GM19324 (cell line): Measurements from ENCODE around the gene CLSTN2.

ENCODE experiments used
- ATAC-seq: cut with Tn5 transposase; IDR thresholded peaks from one replicate; pipeline ENCODE4 v1.9.1; 2021; ENCODE audit warnings: mild to moderate bottlenecking, moderate library complexity; ENCODE audit not compliant: unreplicated experiment, low FRiP score

Gene CLSTN2

DNA sequence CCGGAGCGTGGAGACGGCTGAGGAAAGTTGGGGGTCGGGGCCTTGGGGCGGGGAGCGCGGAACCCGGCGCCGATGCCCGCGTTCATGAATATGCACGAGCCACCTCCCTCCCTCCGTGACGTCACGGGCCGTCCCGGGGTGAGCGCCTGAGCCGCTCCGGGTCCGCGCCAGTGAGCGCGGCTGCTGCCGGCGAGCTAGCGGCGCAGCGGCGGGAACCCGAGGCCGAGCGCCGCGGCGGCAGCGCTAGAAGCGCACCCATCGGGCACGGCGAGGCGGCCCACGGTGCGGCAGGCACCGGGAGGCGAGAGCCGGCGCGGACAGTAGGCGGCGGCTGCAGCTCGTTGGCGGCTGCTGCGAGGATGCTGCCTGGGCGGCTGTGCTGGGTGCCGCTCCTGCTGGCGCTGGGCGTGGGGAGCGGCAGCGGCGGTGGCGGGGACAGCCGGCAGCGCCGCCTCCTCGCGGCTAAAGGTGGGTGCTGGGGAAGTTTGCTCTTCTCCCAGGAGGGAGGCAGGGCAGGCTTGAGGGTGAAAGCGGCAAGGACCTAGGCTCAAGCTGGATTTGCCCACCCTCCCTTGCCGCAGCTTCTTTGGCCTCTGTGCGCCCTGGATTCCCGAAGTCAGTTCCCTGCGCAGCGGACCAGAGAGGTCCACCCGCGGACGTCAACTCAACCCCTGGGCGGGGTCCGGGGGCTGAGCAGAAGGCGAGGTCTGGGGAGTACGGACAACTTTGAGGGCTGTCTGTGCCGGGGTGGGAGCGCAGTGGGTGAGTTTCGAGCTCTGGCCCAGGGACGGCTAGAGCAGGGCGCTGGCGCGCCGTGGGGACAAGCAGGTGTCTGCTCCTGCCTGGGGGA, at the start of gene CLSTN2:
Gene CLSTN2, plus strand, starts transcription at position 170 of the 850 bp plus-strand sequence.
- ATAC-seq = no peak

DNA sequence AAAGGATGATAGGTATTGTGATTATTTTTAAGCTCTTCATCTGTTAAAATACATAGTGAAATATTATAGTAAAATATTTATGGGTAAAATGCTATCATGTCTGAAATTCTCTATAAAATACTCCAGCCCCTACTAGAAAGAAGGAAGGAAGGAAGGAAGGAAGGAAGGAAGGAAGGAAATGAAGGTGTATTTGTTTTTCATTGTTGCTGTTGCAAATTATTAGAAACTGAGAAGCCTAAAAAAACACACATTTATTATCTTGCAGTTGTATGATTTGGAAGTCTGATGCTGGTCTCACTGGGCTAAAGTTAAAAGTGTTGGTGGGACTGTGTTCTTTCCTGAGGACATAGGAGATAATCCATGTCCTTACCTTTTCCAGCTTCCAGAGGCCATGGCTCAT, 47.6 kb upstream of the CLSTN2 start:
- ATAC-seq = no peak

DNA sequence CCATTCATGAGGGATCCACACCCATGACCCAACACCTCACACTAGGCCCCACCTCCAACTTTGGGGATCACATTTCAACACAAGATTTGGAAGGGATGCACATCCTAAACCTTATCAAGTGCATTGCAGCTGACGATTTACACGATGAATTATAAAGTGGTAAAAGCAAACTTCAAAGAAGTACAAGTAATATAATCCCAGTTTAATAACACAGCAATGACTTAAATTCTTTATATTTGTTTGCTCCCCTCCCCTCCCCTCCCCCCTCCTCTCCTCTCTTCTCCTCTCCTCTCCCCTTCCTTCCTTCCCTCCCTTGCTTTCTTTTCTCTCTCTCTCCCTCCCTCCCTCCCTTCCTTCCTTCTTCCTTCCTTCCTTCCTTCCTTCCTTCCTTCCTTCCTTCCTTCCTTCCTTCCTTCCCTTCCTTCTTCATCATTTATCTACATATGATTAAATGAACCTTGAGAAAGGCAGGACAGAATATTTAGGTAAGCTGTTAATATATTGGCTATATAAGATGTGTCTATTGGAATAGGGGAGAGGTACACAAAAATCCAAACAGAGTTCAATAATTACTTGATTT, 46.3 kb upstream of the CLSTN2 start:
- ATAC-seq = no peak

DNA sequence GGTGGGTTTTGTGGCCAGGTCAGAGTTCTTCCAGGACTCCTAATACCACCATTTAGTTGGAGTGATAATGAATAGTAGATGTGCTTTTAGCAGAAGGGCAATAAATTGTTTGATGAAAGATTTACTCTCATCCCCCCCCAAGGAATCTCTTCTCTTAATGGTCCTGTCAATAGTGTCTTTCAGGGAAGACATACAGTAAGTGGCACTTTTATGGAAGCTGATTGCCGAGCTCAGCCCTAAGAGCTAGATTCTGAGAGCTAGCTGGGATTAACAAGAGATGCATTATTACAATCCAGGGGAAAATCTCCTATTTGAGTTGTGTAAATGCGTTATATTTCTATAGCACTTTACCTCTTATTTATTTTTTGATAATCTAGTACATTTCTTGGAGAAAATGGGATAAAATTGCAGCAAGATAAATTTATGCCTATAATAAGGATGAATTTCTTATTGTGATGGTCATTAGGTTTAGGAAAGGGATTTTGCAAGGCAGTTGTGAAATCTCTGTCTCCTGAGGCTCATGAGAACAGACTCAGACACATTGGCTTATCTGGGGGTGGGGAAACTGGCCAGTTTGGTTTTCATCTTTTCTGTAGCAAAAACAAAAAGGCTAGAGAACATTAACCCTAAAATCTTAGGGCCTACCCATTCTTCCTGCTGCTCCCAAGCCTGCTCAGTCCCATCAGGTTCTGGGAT, 41.6 kb upstream of the CLSTN2 start:
- ATAC-seq = no peak

DNA sequence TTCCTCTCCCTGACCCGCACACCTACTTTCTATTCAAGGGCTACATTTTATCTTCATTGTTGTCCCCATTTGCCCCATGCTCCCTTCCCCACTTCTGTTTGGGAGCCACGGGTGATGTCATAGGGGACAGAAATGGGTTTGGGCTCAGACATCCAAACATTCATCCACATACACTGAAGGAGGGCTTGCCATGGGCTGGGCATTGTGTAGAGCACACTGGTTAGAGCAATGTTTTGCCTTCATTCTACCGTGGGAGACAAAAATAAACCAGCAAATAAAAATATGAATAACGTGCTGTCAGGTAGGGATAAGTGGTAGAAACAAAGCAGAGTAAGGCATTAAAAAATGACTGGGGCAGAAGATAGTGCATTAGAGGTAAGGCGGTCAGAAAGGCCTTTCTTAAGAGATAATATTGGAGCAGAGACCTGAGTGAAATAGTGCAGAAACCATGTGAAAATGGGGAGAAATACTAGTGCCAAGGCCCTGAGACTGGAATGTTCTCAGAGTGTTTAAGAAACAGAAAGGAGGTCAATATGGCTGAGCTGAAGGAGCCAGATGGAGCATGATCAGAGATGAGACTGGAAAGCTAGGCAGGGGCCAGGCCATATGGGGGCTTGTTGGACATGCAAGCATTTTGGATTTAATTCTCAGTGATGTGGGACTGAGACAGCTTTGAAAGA, 40.9 kb upstream of the CLSTN2 start:
- no peak for ATAC-seq

DNA sequence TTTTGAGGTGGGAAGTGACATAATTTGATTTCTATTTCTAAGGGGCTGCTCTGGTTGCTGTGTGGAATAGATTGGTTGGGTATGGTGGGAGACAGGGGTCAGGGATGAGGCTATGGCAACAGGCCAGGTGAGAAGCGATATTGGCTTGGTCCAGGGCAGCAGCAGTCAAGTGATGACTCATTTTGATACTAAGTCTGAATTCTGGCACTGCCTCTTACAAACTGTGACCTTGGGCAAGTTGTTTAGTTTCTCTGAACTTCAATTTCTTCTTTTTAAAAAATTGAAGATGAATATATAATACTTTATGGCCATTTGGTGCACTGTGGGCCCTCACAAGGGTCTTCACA, 40.4 kb upstream of the CLSTN2 start:
- no peak for ATAC-seq

DNA sequence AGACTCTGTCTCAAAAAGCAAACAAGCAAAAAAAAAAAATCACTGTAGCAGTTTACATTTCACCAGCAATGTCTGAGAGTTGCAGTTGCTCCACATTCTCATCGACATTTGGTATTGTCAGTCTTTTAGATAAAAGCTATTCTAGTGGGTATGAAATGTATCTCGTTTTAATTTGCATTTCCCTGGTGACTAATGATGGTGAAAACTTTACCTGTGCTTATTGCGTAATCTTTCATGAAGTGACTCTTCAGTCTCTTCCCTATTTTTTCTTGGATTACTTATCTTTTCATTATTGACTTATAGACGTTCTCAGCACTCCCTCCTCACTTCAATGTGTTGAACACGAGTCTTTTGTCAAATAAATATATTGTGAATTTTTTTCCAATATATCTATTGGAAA, 37.2 kb upstream of the CLSTN2 start:
- no peak for ATAC-seq

DNA sequence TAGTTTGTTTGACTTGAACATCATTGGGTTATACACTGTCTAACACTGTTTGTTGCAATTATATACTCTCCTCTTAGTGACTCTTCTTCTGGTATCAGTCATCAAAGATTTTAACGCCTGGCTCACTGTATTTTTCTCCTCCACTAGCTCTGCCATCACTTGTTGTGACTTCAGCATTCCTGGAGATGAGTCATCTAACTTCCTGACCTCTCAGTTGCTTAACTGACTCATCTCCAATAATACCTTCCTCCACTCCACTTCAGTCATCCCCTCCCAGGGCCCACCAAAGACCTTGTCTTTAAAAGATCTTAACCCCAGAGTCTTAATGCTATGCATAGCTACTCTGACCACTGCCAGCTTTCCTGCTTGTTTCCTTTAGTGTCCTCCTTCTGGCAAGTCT, 28.6 kb upstream of the CLSTN2 start:
- ATAC-seq = no peak

DNA sequence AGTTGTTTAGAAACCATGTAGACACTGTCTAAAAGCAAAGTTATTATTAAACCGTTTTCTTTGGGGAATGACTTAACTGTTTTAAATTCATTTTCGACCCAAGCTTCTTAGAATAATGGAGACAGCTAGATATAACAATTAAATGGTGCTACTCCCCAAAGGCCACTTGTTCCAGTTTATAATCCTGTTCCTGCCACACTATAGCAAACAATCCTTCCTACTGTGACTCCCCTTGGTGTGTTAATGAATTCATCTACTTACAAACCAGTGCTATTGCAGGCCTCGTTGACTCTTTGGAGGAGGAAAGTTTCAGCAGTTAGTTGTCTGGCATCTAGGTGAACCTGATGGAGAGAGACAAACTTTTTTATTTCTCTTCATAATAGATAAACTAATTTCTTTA, 25.2 kb upstream of the CLSTN2 start:
- no peak for ATAC-seq

DNA sequence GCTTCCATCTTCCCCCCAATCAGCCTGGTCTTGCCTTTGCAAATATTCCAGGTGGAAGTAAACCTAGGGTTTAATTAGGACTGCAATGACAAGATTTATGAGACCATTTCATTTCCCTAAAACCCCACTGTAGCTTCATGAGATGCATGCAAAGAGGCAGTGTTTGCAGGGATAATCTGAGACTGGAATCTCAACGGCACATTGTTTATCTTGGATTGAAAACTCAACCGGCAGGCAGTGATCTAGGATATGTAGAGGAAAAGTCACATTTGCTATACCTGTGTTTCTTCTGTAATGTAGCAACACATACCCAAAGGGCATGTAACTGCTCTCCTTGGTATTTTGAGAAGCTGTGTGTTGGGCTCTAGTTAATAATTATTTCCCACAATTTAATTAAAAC, 18.7 kb upstream of the CLSTN2 start:
- ATAC-seq = no peak

DNA sequence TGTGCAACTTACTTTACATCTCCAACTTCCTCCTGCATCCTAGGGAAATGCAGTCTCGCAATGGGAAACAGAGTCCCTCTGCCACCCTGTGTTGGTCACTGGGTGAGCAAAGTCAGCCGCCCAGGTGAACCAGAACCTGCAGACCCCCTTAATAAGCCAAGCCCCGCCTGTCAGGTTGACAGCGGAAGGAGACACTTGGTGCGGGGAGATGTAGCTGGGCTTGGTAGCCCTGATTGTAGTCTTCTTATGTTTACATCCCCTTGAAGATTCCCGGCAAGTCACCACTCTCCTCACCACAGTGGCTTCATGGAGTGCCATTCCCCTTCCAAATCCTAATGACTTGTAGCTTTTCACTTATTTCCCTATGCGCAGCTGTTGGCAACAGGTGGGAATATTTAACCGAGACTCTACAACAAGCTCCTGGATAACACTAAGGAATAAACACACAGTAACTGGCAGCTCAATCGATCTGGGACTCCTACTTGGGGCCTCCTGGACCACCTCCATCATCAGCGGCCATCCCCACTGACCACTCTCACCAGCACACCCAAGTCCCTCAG, 17.7 kb upstream of the CLSTN2 start:
- ATAC-seq = no peak

DNA sequence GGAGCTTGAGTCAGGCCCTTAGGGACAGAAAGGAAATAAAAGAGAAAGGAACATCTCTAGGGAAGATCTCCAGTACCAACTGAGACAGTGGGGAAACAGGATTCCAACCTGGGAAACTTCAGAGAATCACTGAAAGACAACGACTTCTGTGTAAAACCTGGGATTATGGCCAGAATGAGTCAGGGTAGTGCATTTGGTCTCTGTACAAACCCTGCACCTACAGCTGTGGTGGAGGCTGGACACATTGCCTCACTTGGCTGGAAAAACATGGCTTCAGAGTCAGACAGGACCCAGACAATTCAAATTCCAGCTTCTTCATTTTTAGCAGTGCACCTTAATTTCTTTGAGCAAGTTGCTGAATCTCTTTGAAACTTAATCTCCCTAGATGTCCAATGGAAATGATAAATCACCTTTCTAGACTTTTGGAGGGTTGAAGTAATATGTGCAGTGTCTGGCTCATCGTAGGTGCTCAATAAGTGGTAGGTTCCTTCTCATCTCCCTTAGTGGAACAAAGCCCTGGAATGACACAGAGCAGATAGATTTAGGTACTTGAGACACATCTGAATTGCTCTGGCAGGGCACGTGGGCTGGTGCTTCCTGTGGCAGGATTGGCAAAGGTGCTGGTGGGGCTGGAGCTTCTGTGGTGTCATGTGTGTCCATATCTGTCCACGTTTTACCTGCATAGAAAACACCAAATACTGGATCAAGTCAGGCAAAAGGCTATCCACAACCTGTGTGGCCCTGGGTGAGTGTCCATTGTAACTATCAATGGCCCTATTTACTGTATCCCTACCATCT, 6.1 kb upstream of the CLSTN2 start:
- no peak for ATAC-seq

DNA sequence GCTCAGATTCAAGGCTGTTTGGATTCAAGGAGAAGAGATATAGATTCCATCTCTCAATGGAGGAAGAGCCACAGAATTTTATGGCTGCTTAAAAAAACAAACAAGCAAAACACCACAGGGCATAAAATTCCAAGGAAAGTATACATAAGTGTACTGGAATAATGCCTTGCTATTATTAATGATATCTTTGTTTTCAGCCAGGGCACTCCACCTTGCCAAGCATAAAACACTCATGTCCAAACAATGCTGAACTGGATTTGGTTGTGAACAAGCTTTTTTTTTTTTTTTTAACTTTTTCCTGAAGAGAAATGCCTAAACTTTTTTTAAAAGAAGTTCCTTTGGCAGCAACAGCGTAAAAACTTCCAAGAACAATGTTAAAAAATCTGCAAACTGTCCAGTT, 4.8 kb upstream of the CLSTN2 start:
- ATAC-seq = no peak

DNA sequence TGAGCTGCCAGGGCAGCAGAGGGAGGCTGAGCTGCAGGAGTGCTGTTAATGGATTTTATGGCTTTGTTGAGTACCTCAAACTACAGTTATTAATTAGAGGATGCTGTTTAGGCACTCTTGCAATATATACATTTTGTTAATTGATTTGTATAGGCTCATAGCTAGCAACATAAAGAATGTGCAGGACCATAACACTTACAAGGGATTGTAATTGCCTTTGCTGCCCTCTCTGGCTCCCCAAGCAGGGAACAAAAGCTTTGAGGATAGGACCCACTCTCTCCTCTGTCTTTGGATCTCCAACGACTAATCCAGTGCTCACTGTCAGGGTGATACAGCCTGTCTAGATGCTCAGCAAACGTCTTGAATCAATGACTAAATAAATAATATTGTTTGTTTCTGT, 1.2 kb upstream of the CLSTN2 start:
- no peak for ATAC-seq

DNA sequence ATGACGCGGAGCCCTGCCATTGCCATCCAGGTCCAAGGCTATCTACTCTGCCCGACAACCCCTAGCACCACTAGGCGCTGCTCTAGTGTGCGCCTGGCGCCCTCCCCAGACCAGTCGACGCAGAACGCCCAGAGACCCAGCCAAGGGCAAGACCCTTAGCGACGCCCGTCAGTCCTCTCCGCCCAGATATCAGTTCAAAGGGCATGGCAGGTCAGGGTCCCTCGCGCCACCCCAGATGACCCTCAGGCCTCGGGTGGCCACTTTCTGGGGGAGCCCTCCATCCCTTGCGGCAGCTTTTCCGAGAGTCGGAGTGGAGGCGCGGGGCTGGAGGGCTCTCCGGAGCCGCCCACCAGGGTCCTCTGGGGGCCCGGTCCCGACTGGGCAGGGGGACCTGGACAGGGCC, 371 bp upstream of the CLSTN2 start:
- ATAC-seq = no peak

DNA sequence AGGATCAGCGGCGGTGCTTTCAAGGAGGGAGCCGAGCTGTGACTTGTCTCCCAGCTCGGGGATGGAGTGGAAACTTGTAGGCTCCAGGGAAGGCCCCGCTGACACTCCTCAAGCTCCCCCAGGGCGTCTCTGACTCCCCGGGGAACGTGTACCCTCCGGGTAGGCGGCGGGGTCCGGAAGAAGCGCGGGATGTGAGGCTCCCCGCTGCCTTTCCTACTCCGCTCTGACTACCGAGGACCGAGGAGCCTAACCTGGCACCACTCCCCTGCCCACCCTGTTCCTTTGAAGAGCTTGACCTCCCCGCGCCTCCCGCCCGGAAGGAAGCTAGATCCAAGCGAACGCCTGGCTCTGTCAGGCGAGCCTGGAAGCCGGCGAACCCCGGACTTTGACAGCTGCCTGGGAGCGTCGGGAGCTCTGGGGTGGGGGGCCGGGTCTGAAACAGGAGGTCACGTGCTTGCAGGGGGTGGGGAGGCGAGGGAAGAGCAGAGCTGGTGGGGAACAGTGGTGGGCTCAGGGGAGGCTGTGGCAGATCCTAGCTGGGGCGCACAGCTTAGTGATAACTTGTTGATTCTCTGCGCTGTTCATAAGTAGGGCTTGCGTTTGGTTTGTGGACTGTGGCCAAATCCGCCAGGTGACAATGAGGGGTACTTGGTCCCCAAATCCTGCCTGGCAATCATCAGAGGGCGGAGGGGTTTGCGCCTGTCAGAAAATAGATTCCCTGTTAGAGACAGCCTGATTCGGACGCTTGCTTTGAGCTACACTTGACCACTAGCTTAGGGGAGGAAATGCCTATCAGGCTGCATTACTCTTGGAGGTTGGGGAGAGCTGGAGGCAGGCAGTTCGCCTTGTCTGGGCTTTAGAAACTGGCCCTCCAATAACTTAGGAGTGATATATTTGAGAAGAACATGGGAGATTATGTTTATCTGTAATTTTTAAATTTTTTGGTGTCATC, 1.2 kb downstream of the CLSTN2 start:
- no peak for ATAC-seq

DNA sequence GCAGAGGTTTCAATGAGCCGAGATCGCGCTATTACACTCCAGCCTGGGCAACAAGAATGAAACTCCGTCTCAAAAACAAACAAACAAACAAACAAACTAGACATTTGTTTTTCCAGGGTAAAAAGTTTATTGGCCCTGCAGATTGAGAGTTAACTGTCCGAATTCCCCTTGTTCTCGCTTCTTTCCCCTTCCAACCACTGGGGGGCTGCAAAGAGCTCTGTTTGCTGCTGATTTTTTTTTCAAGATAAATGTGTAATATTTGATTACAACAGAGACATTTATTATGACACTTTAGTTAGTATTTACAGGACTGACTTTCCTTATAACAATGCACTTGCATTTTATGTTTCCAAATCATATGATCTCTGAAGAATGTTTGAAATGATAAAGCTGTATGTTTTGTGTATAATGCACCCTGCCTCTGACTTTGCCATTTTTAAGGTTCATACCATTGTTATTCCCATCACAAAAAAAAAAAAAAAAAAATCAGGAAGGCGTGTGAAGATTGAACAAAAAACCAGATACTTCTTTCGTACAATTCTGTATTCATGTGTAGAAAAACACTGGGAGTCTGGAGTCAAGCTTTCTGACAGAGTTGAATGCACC, 2.8 kb downstream of the CLSTN2 start:
- ATAC-seq = no peak

DNA sequence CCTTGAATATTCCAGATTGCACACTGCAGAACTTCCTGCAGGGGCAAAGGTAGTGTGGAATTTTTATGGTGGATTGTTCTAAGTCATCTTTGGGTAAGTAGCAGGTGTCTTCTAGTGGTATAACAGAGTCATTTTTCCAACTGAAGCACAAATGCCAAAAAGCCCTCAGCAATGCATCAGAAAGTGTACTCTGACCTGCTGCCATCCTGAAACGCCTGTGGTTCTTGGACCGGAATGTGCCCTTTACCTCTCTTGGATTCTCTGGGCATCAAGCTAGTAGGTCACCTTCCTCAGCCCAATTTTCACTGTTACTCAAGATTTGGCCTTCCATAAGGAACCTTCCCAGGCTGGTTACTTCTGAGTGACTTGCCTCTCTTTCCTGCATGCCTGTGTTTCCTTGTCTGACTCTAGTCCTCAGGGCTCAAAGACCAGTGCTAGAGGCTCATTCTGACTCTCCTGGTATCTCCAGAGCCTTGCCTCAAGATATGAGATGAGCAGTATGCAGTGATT, 4.8 kb downstream of the CLSTN2 start:
- no peak for ATAC-seq
